Natural killer cell treated with Interleukin-12 subunit alpha and Interleukin-12 subunit beta and Interleukin-15 and Interleukin-18, amount 100 ng/mL, for 72 hours (primary cell): ENCODE measurements around the gene BRAT1. TPM values are rescaled to one million over a fixed set of nuclear protein-coding genes. Genes with fewer than 3 reads are reported as not detected.
"Not testable (repeated sequence)": the region's sequence is repeated elsewhere in the genome, so short reads cannot be mapped to it uniquely, and the experiment has no call there.

Experiments
- ATAC-seq, 2 donors: fragments of 150-1000 bp; cut with Tn5 transposase in 1 of 2; sonication (Bioruptor Pico), chemical (Tn5 transposase) in 1 of 2; 2 replicates each; pipeline ENCODE4 v1.10.0; 2021
- DNase-seq: peaks from one replicate; pipeline ENCODE4 v3.0.0; 2022; ENCODE audit warnings: low spot score
- H3K27ac Mint-ChIP-seq, 2 donors: 1 replicate in 1 of 2; 2 replicates in 1 of 2; pipeline ENCODE4 v1.8.0; 2022; ENCODE audit warnings: mixed read lengths in 2 of 2, mild to moderate bottlenecking in 1 of 2, moderate library complexity in 1 of 2
- H3K27me3 Mint-ChIP-seq, 2 donors: 1 replicate in 1 of 2; 2 replicates in 1 of 2; pipeline ENCODE4 v1.8.0; 2022; ENCODE audit warnings: mixed read lengths in 2 of 2
- H3K36me3 Mint-ChIP-seq: one replicate; pipeline ENCODE4 v1.8.0; 2022; ENCODE audit warnings: mixed read lengths
- H3K4me1 Mint-ChIP-seq, 2 donors: 1 replicate in 1 of 2; 2 replicates in 1 of 2; pipeline ENCODE4 v1.8.0; 2022; ENCODE audit warnings: low read depth in 2 of 2, mixed read lengths in 2 of 2, mild to moderate bottlenecking in 1 of 2
- H3K4me3 Mint-ChIP-seq: one replicate; pipeline ENCODE4 v1.8.0; 2022; ENCODE audit warnings: mixed read lengths
- H3K9me3 Mint-ChIP-seq: 2 replicates; pipeline ENCODE4 v1.8.0; 2022; ENCODE audit warnings: mixed read lengths
- total RNA-seq, 2 donors: library from RNA; stranded (reverse); gene quantifications; one replicate each; pipeline ENCODE4 v1.2.3, GENCODE V29; 2022

BRAT1 gene
- total RNA-seq, 2 donors from 2014 or later = 27.0 to 61.4 TPM

- no peak overlapping the region for H3K27ac Mint-ChIP-seq
- H3K36me3 Mint-ChIP-seq = no peaks in the 10 kb centered on the region
- no peaks in the 10 kb centered on the region for H3K9me3 Mint-ChIP-seq
- peaks cover 1 to 12% of the 10 kb centered on the region in 2 donors for H3K4me1 Mint-ChIP-seq
- peak; percentile 35 for DNase-seq
- no peaks in the 10 kb centered on the region for H3K27me3 Mint-ChIP-seq
- H3K4me3 Mint-ChIP-seq = no peak overlapping the region
- no peak for ATAC-seq
Observed at GRCh38 chr7:2564970-2565540, 9.7 kb upstream of the BRAT1 start.

DNA sequence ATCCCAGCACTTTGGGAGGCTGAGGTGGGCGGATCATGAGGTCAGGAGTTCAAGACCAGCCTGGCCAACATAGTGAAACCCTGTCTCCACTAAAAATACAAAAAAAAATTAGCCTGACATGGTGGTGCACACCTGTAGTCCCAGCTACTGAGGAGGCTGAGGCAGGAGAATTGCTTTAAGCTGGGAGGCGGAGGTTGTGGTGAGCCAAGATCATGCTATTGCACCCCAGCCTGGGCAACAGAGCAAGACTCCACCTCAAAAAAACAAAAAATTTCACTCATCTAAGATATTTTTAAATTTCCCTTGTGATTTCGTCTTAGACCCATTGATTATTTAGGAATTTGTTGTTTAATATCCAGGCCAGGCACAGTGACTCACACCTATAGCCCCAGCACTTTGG, 8.6 kb upstream of the BRAT1 start:
- not testable (repeated sequence) for H3K27ac Mint-ChIP-seq, H3K9me3 Mint-ChIP-seq, H3K4me3 Mint-ChIP-seq

DNA sequence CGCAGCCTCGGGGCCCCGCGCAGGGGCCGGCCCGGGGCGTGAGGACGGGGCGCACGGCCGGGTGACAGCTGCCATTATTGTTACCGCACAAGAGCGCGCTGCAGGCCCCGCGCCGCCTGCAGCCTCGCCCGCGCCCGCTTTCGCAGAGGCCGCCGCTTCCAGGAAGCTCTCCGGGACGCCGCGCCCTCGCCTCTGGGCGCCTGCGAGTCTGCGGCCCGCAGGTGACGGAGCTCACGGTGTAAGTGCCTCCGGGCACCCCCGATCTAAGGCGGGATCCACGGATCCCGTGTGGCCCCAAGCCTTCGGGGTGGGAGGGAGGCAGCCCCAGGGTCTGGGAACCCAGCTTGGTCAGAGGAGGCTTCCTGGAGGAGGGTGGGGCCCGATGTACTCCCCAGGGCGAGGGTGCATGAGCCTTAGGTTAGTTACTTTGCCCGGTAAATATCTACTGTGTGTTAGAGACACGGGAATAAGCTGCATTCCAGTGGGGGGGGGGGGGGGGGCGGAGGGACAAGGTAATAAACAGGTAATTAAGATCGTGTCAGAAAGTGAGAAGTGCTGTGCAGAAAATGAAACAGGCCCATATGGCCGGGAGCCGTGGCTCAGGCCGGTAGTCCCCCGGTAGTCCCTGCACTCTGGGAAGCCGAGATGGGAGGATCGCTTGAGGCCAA, 4.1 kb upstream of the BRAT1 start:
- Mint-ChIP-seq H3K27ac (peak overlapping the region; percentile 28 to 78), H3K36me3 (no peaks in the 10 kb centered on the region), H3K4me1 (peaks cover 14 to 17% of the 10 kb centered on the region in 2 donors), H3K9me3 (no peaks in the 10 kb centered on the region), H3K4me3 (peak overlapping the region; percentile 81), H3K27me3 (no peaks in the 10 kb centered on the region)
- peak; percentile 64 for DNase-seq
- ATAC-seq = peak; percentile 7 to 47

More for the DNA sequence above, 8.6 kb upstream of the BRAT1 start:
- H3K27me3 Mint-ChIP-seq, DNase-seq, H3K36me3 Mint-ChIP-seq, ATAC-seq: not testable (repeated sequence)
- H3K4me1 Mint-ChIP-seq = peaks cover 6 to 14% of the 10 kb centered on the region in 2 donors

DNA sequence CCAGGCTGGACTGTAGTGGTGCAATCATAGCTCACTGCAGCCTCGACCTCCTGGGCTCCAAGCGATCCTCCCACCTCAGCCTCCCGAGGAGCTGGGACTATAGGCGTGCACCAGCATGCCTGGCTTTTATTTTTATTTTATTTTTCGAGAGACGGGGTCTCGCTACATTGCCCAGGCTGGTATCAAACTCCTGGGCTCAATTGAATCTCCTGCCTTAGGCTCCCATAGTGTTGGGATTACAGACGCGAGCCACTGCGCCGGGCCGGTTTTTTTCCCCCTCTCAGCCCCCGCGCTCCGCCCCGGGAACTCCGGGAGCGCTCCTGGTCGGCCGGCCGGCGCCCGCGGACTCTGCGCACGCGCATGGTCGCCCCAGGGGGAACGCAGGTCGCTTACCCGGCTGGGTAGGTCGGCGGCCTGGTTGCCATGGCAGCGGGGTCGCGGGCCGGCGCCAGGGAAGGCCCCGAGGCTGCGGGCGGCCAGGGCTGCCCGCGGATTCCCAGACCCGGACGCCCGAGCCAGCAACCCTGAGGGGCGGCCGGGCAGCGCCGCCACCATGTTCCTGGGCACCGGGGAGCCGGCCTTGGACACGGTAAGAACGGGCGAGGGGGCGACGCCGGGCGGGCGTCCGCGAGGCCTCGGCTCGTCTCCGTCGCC, 3.4 kb upstream of the BRAT1 start, which contains the start of gene IQCE:
IQCE (plus strand) TSS at position 351 of the 654 bp plus-strand sequence; CDS start at position 554, 203 bp downstream.
- Mint-ChIP-seq H3K4me1 (peaks cover 19 to 22% of the 10 kb centered on the region in 2 donors), H3K9me3 (no peaks in the 10 kb centered on the region), H3K27me3 (no peaks in the 10 kb centered on the region), H3K4me3 (peak within 1 kb of the TSS; percentile 81), H3K27ac (peak within 1 kb of the TSS; percentile 50 to 78), H3K36me3 (no peaks in the 10 kb centered on the region)
- DNase-seq = peak; percentile 98
- ATAC-seq = peak; percentile 80 to 83

DNA sequence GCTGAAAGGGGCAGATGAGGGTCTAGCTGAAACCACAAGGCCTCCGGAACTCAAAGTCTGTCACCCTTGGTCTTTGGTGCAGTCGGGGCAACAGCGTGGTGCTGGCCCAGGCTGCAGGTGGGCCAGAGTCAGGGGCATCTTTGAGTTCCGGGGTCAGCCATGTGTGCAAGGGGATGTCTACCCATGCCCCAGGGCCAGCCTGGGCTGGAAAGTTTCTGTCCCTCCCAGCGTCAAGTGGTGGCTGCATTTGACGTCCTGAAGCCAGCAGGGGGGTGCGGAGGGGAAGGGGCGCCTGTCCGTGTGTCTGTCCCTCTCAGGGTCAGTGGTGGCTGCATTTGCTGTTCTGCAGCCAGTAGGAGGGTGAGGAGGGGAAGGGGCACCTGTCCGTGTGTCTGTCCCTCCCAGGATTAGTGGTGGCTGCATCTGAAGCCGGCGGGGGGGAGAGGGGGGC, 638 bp downstream of the BRAT1 start:
- no peak for ATAC-seq
- Mint-ChIP-seq H3K27ac (peak overlapping the region; percentile 65 to 73), H3K4me3 (peak overlapping the region; percentile 84), H3K4me1 (peaks cover 18 to 23% of the 10 kb centered on the region in 2 donors), H3K27me3 (no peaks in the 10 kb centered on the region), H3K9me3 (no peaks in the 10 kb centered on the region), H3K36me3 (peaks cover under 1% of the 10 kb centered on the region)
- peak; percentile 44 for DNase-seq

- Mint-ChIP-seq H3K27ac (peak overlapping the region; percentile 65 to 73), H3K4me1 (peaks cover 20 to 29% of the 10 kb centered on the region in 2 donors), H3K36me3 (peaks cover 7% of the 10 kb centered on the region)
Observed at GRCh38 chr7:2553831-2554581, 1.3 kb downstream of the BRAT1 start.

GRCh38 chr7:2553108-2553507, 2.2 kb downstream of the BRAT1 start:
- Mint-ChIP-seq H3K36me3 (peaks cover 7% of the 10 kb centered on the region), H3K27ac (no peak overlapping the region), H3K4me3 (peak overlapping the region; percentile 84)

More at GRCh38 chr7:2553831-2554581, 1.3 kb downstream of the BRAT1 start:
- no peaks in the 10 kb centered on the region for H3K9me3 Mint-ChIP-seq
- DNase-seq = peak; percentile 35
- H3K4me3 Mint-ChIP-seq = peak overlapping the region; percentile 84
- no peaks in the 10 kb centered on the region for H3K27me3 Mint-ChIP-seq
- no peak for ATAC-seq

GRCh38 chr7:2551418-2551817, 3.9 kb downstream of the BRAT1 start:
- Mint-ChIP-seq H3K4me1 (peaks cover 17 to 19% of the 10 kb centered on the region in 2 donors), H3K9me3 (no peaks in the 10 kb centered on the region), H3K36me3 (peaks cover 7% of the 10 kb centered on the region), H3K27ac (no peak overlapping the region), H3K27me3 (no peaks in the 10 kb centered on the region), H3K4me3 (no peak overlapping the region)
- no peak for ATAC-seq
- no peak for DNase-seq

More at GRCh38 chr7:2553108-2553507, 2.2 kb downstream of the BRAT1 start:
- Mint-ChIP-seq H3K4me1 (peaks cover 20 to 25% of the 10 kb centered on the region in 2 donors), H3K27me3 (no peaks in the 10 kb centered on the region), H3K9me3 (no peaks in the 10 kb centered on the region)
- ATAC-seq = no peak
- DNase-seq = no peak

- ATAC-seq (no peak), DNase-seq (peak; percentile 38)
- Mint-ChIP-seq H3K27ac (no peak overlapping the region), H3K9me3 (no peaks in the 10 kb centered on the region), H3K27me3 (no peaks in the 10 kb centered on the region), H3K4me1 (peaks cover 5 to 12% of the 10 kb centered on the region in 2 donors), H3K36me3 (peaks cover 7% of the 10 kb centered on the region), H3K4me3 (no peak overlapping the region)
Observed at GRCh38 chr7:2546776-2547586, 8.3 kb downstream of the BRAT1 start.

DNA sequence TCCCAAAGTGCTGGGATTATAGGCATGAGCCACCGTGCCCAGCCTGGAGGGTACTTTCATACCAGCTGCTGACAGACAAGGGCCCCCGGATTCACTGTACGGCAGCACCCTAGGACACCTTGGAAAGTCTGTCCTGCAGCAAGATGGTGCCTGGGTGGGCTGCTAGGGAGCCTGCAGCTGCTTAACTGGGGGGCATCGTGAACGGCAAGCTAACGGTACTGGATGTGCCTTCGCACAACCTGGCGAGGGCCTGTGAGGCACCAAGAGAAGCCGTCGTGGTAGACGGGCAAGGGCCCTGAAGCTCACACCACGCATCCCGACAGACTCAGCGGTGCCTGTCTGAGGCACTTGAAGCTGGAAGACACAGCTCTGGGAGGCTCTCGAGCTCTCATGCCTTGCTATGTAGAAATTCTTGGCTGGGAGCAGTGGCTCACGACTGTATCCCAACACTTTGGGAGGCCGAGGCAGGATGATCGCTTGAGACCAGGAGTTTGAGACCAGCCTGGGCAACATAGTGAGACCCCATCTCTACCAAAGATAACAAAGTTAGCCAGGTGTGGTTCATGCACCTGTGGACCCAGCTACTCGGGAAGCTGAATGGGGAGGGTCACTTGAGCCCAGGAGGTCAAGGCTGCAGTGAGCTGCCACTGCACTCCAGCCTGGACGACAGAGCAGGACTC, 9.4 kb downstream of the BRAT1 start:
- Mint-ChIP-seq H3K4me1 (peaks cover 5 to 12% of the 10 kb centered on the region in 2 donors), H3K27ac (no peak overlapping the region), H3K4me3 (no peak overlapping the region), H3K9me3 (no peaks in the 10 kb centered on the region), H3K36me3 (peaks cover 7% of the 10 kb centered on the region), H3K27me3 (no peaks in the 10 kb centered on the region)
- ATAC-seq = no peak
- DNase-seq = peak; percentile 56

DNA sequence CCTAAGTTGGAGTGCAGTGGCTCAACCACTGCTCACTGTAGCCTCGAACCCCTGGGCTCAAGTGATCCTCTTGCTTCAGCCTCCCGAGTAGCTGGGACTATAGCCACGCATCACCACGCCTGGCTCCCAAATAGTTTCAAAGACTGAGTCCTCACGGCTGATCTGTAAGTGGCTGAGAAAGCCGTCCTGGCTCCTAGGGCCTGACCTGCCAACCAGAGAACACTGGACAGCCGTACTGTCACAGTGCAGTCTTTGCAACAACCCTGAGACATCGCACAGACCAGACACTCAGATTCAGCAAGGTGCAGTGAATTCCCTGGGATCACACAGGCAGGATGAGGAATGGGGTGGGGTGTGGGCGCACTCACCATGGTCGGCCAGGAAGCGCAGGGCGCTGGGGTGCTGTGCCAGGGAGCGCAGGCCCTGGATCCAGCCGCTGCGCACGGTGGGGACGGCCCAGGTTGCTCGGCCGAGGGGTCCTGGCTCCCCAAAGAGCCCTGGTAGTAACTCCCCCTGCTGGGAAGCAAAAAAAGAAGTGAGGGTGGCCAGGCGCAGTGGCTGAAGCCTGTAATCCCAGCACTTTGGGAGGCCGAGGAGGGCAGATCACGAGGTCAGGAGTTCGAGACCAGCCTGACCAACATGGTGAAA, 10.7 kb downstream of the BRAT1 start:
- Mint-ChIP-seq H3K27me3 (no peaks in the 10 kb centered on the region), H3K4me3 (no peak overlapping the region), H3K36me3 (peaks cover 6% of the 10 kb centered on the region), H3K27ac (no peak overlapping the region), H3K9me3 (no peaks in the 10 kb centered on the region), H3K4me1 (peaks cover 2 to 6% of the 10 kb centered on the region in 2 donors)
- ATAC-seq = no peak
- no peak for DNase-seq
